ENCODE results near the gene GRHPR. TPM values are rescaled to one million over a fixed set of nuclear protein-coding genes. Genes with fewer than 3 reads are reported as not detected.

Gene GRHPR
- total and polyA plus RNA-seq, 2 experiments from 2014 or later: 252 to 376 TPM

DNA sequence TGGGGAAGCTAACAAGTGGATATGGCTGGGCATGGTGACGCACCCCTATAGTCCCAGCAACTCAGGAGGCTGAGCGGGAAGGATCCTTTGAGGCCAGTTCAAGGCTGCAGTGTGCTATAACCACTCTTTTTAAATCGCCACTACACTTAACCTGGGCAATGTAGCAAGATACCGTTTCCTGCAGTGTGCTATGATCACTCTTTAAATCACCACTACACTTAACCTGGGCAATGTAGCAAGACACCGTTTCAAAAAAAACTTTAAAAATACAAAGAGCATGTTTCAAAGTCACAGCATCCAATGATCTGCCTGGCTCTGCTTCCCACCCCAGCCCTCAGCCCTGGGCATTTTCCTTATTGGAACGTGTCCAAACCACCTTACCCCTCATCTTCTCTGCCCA is 14.5 kb downstream of the GRHPR start:
- peak overlapping the region; percentile 84 for H3K27ac ChIP-seq
- H3K27me3 ChIP-seq: no peaks in the 10 kb centered on the region
- no peaks in the 10 kb centered on the region for H3K9me3 ChIP-seq (ENCODE audit: low read depth)
- DNase-seq (ENCODE audit: low read depth in 1 of 2, low spot score in 1 of 2): no peak
- H3K4me3 ChIP-seq: no peak overlapping the region
- peaks cover 30% of the 10 kb centered on the region for H3K36me3 ChIP-seq
- TF ChIP-seq, protein P1, sequence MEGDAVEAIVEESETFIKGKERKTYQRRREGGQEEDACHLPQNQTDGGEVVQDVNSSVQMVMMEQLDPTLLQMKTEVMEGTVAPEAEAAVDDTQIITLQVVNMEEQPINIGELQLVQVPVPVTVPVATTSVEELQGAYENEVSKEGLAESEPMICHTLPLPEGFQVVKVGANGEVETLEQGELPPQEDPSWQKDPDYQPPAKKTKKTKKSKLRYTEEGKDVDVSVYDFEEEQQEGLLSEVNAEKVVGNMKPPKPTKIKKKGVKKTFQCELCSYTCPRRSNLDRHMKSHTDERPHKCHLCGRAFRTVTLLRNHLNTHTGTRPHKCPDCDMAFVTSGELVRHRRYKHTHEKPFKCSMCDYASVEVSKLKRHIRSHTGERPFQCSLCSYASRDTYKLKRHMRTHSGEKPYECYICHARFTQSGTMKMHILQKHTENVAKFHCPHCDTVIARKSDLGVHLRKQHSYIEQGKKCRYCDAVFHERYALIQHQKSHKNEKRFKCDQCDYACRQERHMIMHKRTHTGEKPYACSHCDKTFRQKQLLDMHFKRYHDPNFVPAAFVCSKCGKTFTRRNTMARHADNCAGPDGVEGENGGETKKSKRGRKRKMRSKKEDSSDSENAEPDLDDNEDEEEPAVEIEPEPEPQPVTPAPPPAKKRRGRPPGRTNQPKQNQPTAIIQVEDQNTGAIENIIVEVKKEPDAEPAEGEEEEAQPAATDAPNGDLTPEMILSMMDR (IDR thresholded peaks at IDR 0.05; ENCODE audit: low read depth, low read length): no peak
- peaks cover 29% of the 10 kb centered on the region for H3K4me1 ChIP-seq (ENCODE audit: low read depth)

DNA sequence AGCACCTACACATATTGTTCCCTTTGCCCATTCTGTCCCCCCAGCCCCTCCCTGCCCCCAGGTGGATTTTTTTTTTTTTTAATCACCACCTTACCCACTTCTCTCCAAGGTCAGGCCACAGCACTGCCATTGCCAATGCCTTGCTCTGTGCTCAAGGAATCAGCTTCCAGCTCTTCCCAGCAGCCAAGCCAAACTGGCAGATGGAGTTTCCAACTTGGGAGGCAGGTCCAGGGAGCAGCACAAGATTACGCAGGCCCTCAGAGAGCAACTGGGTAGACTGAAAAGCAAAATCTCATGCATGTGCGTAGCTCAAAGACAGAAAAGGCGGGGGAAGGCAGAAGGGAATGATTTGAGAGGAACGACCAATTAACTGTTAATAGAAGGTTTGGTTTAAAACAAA is 15.1 kb downstream of the GRHPR start:
- Histone ChIP-seq H3K27ac (peak overlapping the region; percentile 84), H3K36me3 (peaks cover 34% of the 10 kb centered on the region), H3K27me3 (no peaks in the 10 kb centered on the region), H3K4me3 (no peak overlapping the region), H3K9me3 (ENCODE audit: low read depth) (no peaks in the 10 kb centered on the region), H3K4me1 (ENCODE audit: low read depth) (peaks cover 31% of the 10 kb centered on the region)
- TF ChIP-seq, protein P1 (IDR thresholded peaks at IDR 0.05; ENCODE audit: low read depth, low read length): no peak
- no peak for DNase-seq (ENCODE audit: low read depth in 1 of 2, low spot score in 1 of 2)

DNA sequence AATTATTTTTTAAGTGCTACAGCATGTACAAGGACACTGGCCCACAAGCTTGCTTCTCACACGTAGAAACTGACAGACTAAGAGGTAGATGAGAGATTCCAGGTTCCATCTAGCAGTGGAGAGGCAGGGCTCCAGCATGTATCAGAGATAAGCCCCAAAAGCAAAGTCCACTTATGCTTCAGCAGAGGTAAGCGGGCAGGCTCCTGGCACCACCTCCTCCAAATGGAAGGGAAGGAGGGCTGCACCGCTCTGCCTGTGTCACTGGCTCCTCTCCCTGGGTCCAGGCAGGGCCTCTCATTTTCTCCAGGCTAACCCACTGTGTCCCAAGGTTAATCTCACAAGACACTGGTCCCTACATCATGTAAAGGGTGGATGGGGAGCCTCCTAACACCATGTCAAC is 15.9 kb downstream of the GRHPR start:
- TF ChIP-seq, protein P1 (IDR thresholded peaks at IDR 0.05; ENCODE audit: low read depth, low read length): no peak
- peak overlapping the region; percentile 84 for H3K27ac ChIP-seq

DNA sequence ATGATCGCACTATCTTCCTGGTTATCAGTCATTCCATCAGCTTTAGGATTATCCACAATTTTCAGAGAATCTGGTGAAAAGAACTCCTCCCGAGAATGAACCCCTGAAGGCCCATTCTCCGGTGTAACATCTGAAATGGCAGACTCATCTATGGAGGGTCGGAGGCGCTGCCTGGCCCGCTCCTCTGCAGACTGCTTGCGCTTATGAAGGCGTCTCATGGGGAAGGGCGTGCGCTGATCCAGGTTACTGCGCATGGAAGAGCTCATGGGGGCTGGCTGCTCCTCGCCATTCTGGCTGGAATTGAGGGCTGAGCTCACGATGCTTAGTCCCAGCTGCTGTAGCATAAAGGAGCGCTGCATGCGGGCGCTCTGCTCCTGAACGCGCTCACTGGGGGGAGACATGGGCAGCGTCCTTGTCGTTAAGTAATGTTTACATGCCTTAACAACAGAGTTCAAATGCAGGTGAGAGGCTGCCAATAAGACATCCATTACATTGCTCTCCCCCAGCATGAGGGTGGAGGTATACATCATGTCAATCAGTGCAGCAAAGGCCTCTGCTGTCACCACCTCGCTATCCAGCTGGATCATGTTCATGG is 19.4 kb downstream of the GRHPR start:
- no peaks in the 10 kb centered on the region for H3K9me3 ChIP-seq (ENCODE audit: low read depth)
- DNase-seq (ENCODE audit: low read depth in 1 of 2, low spot score in 1 of 2): no peak
- H3K36me3 ChIP-seq: peaks cover 29% of the 10 kb centered on the region
- H3K27ac ChIP-seq: peak overlapping the region; percentile 65
- TF ChIP-seq, protein P1 (IDR thresholded peaks at IDR 0.05; ENCODE audit: low read depth, low read length): no peak
- H3K27me3 ChIP-seq: no peaks in the 10 kb centered on the region
- no peak overlapping the region for H3K4me3 ChIP-seq
- H3K4me1 ChIP-seq (ENCODE audit: low read depth): peaks cover 26% of the 10 kb centered on the region

More for the DNA sequence above, 15.9 kb downstream of the GRHPR start:
- Histone ChIP-seq H3K4me1 (ENCODE audit: low read depth) (peaks cover 31% of the 10 kb centered on the region), H3K27me3 (no peaks in the 10 kb centered on the region), H3K4me3 (no peak overlapping the region), H3K36me3 (peaks cover 35% of the 10 kb centered on the region), H3K9me3 (ENCODE audit: low read depth) (no peaks in the 10 kb centered on the region)
- DNase-seq (ENCODE audit: low read depth in 1 of 2, low spot score in 1 of 2): peak in 1 of 2 donors; percentile 85

DNA sequence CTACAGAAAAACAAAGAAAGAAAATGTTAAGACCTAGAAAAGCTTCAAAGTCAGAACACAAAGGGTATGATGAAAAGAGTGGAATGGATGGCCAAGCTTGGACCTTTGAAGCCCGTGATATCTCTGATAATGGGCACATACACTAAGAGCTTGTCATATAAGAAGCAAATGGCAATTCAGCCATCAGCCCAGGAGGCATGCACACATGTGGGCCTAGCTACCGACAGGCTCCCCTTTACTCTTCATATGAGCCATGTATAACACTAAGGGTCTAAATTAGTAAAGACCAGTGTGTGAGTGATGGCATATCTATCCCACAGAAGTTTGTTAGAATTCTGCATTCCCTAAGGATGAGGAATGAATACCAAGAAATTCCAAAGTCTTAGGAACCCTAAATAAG is 20.1 kb downstream of the GRHPR start:
- no peaks in the 10 kb centered on the region for H3K27me3 ChIP-seq
- H3K27ac ChIP-seq: peak overlapping the region; percentile 65
- no peak for DNase-seq (ENCODE audit: low read depth in 1 of 2, low spot score in 1 of 2)
- H3K9me3 ChIP-seq (ENCODE audit: low read depth): no peaks in the 10 kb centered on the region
- TF ChIP-seq, protein P1 (IDR thresholded peaks at IDR 0.05; ENCODE audit: low read depth, low read length): no peak
- H3K36me3 ChIP-seq: peaks cover 22% of the 10 kb centered on the region
- peaks cover 26% of the 10 kb centered on the region for H3K4me1 ChIP-seq (ENCODE audit: low read depth)
- no peak overlapping the region for H3K4me3 ChIP-seq

Measured in cardiac muscle cell (in vitro differentiated cells and primary cell).